Caco-2 (cell line): Measurements from ENCODE around the gene AIFM1. TPM values are rescaled to one million over a fixed set of nuclear protein-coding genes. Genes with fewer than 3 reads are reported as not detected.

Experiments
- BruUV-seq: library from RNA; stranded (reverse); fragments of 400-500 nt; replicated peaks from 2 replicates; lab custom pipeline; 2021; lab: Mats Ljungman, UMichigan
- CTCF ChIA-PET: fragments of 300-600 bp; sonication (Branson Sonifier 250); formaldehyde crosslinking; loops from one replicate; lab custom pipeline; 2022; ENCODE audit warnings: antibody characterized with exemption; lab: Charles Lee
- POLR2A ChIA-PET: fragments of 300-600 bp; sonication (Branson Sonifier 250); formaldehyde crosslinking; loops from one replicate; lab custom pipeline; 2022; ENCODE audit warnings: antibody characterized with exemption; lab: Charles Lee
- DNase-seq, 2 experiments: peaks; one replicate each; pipeline versions ENCODE4 v3.0.0 to v3.0.0-alpha.2; 2020 to 2022
- H3K27me3 ChIP-seq: replicated peaks from 2 replicates; pipeline ENCODE4 v1.6.0; 2011; ENCODE audit warnings: low read length; ENCODE audit not compliant: control insufficient read depth, insufficient read depth
- H3K36me3 ChIP-seq: 2 replicates; pipeline ENCODE4 v1.5.1; 2011; ENCODE audit warnings: low read length; ENCODE audit not compliant: control insufficient read depth, insufficient read depth
- H3K4me1 ChIP-seq: fragments of 250-450 bp; sonication (Bioruptor Pico); 2 replicates; pipeline ENCODE4 v1.5.1; 2020; ENCODE audit warnings: mild to moderate bottlenecking
- H3K4me3 ChIP-seq: 2 replicates; pipeline ENCODE4 v1.5.1; 2011; ENCODE audit warnings: low read depth, mild to moderate bottlenecking, control low read depth, low read length
- H3K9me3 ChIP-seq: fragments of 250-450 bp; sonication (Bioruptor Pico); 2 replicates; pipeline ENCODE4 v1.5.1; 2020; ENCODE audit warnings: mild to moderate bottlenecking, moderate library complexity
- H3K27ac Mint-ChIP-seq: one replicate; pipeline ENCODE4 v1.8.0; 2022; ENCODE audit warnings: mixed read lengths; ENCODE audit not compliant: unreplicated experiment
- H3K27me3 Mint-ChIP-seq: one replicate; pipeline ENCODE4 v1.8.0; 2022; ENCODE audit warnings: mixed read lengths; ENCODE audit not compliant: insufficient read depth, unreplicated experiment
- H3K36me3 Mint-ChIP-seq: one replicate; pipeline ENCODE4 v1.8.0; 2022; ENCODE audit warnings: mild to moderate bottlenecking, mixed read lengths; ENCODE audit not compliant: insufficient read depth, unreplicated experiment
- H3K4me1 Mint-ChIP-seq: one replicate; pipeline ENCODE4 v1.8.0; 2022; ENCODE audit warnings: low read depth, mixed read lengths; ENCODE audit not compliant: unreplicated experiment
- H3K4me3 Mint-ChIP-seq: one replicate; pipeline ENCODE4 v1.8.0; 2022; ENCODE audit warnings: mild to moderate bottlenecking, moderate library complexity, mixed read lengths; ENCODE audit not compliant: unreplicated experiment
- H3K9me3 Mint-ChIP-seq: one replicate; pipeline ENCODE4 v1.8.0; 2022; ENCODE audit warnings: mixed read lengths; ENCODE audit not compliant: unreplicated experiment
- intact Hi-C: fragments of 100-400 bp; cut with micrococcal nuclease; formaldehyde crosslinking; loops from one replicate; pipeline ENCODE4 v1.10.0; 2022; ENCODE audit not compliant: unreplicated experiment
- total RNA-seq: library from RNA; stranded (reverse); gene quantifications from 2 replicates; pipeline ENCODE4 v1.2.3, GENCODE V29; 2022
- TF ChIP-seq, protein P1 (sequence below), 2 experiments: fragments of 200-600 bp in 1 of 2; IDR thresholded peaks; 1 replicate in 1 of 2; 2 replicates in 1 of 2; pipeline versions ENCODE4 v1.5.1 to v1.8.0; 2011 to 2022; ENCODE audit warnings: antibody characterized with exemption in 1 of 2, control low read depth in 1 of 2, inconsistent platforms in 1 of 2, low read depth in 1 of 2, low read length in 1 of 2, mild to moderate bottlenecking in 1 of 2, moderate library complexity in 1 of 2; ENCODE audit not compliant: insufficient read depth in 1 of 2, severe bottlenecking in 1 of 2, unreplicated experiment in 1 of 2

The AIFM1 gene
- total RNA-seq, 1 experiment from 2014 or later, result 53.0 TPM

DNA sequence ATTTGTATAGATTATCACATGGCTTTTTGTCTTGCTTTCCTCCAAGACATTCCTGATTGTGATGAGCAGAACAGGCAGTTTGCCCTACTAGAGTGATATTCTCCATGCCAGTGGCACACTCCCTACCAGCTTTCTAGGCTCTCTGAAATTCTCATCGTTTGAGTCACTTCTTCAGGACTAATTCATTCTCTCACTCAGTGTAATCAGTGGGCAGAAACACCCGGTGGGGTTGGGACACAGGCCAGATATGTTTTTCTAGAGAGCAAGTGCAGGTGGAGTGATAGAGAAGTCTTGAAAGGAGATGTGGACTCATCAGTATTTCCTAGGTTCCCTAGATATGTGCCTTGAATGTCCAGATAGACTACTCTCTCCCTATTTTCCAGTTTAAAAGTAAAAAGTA, 19.2 kb upstream of the AIFM1 start:
- ChIA-PET POLR2A (no interaction called here), CTCF (no interaction called here)
- H3K9me3 Mint-ChIP-seq, result no peaks in the 10 kb centered on the region
- no peaks in the 10 kb centered on the region for H3K36me3 Mint-ChIP-seq
- H3K4me1 Mint-ChIP-seq, result peaks cover 4% of the 10 kb centered on the region
- Histone ChIP-seq H3K36me3 (no peaks in the 10 kb centered on the region), H3K4me1 (no peaks in the 10 kb centered on the region), H3K4me3 (no peak overlapping the region), H3K9me3 (no peaks in the 10 kb centered on the region), H3K27me3 (no peaks in the 10 kb centered on the region)
- H3K4me3 Mint-ChIP-seq, result no peak overlapping the region
- BruUV-seq, result no TSS peak
- DNase-seq, result no peak
- TF ChIP-seq, protein P1, sequence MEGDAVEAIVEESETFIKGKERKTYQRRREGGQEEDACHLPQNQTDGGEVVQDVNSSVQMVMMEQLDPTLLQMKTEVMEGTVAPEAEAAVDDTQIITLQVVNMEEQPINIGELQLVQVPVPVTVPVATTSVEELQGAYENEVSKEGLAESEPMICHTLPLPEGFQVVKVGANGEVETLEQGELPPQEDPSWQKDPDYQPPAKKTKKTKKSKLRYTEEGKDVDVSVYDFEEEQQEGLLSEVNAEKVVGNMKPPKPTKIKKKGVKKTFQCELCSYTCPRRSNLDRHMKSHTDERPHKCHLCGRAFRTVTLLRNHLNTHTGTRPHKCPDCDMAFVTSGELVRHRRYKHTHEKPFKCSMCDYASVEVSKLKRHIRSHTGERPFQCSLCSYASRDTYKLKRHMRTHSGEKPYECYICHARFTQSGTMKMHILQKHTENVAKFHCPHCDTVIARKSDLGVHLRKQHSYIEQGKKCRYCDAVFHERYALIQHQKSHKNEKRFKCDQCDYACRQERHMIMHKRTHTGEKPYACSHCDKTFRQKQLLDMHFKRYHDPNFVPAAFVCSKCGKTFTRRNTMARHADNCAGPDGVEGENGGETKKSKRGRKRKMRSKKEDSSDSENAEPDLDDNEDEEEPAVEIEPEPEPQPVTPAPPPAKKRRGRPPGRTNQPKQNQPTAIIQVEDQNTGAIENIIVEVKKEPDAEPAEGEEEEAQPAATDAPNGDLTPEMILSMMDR (IDR thresholded peaks at IDR 0.05; ENCODE audit: insufficient read depth in 1 of 2, low read depth in 1 of 2, low read length in 1 of 2, severe bottlenecking in 1 of 2, unreplicated experiment in 1 of 2), result no peak
- no peaks in the 10 kb centered on the region for H3K27me3 Mint-ChIP-seq
- intact Hi-C loops, result no loop called here
- H3K27ac Mint-ChIP-seq, result no peak overlapping the region

DNA sequence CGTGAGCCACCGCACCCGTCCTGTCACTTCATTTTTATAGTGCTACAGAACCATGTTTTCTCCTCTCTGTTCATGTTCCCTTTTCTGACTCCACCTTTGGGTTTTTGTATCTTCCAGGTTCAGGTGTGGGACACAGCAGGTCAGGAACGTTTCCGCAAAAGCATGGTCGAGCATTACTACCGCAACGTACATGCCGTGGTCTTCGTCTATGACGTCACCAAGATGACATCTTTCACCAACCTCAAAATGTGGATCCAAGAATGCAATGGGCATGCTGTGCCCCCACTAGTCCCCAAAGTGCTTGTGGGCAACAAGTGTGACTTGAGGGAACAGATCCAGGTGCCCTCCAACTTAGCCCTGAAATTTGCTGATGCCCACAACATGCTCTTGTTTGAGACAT, 18.5 kb upstream of the AIFM1 start:
- H3K27me3 ChIP-seq, result no peaks in the 10 kb centered on the region
- H3K4me3 ChIP-seq, result no peak overlapping the region
- no peaks in the 10 kb centered on the region for H3K36me3 Mint-ChIP-seq
- H3K9me3 ChIP-seq, result no peaks in the 10 kb centered on the region
- no peaks in the 10 kb centered on the region for H3K9me3 Mint-ChIP-seq
- no peaks in the 10 kb centered on the region for H3K4me1 ChIP-seq
- TF ChIP-seq, protein P1 (IDR thresholded peaks at IDR 0.05; ENCODE audit: insufficient read depth in 1 of 2, low read depth in 1 of 2, low read length in 1 of 2, severe bottlenecking in 1 of 2, unreplicated experiment in 1 of 2), result no peak
- no peak overlapping the region for H3K4me3 Mint-ChIP-seq
- H3K4me1 Mint-ChIP-seq, result peaks cover 4% of the 10 kb centered on the region
- intact Hi-C loops, result no loop called here
- no peaks in the 10 kb centered on the region for H3K36me3 ChIP-seq
- POLR2A ChIA-PET, result no interaction called here
- no peak for DNase-seq
- H3K27ac Mint-ChIP-seq, result no peak overlapping the region
- BruUV-seq, result no TSS peak
- H3K27me3 Mint-ChIP-seq, result no peaks in the 10 kb centered on the region
- CTCF ChIA-PET, result no interaction called here

DNA sequence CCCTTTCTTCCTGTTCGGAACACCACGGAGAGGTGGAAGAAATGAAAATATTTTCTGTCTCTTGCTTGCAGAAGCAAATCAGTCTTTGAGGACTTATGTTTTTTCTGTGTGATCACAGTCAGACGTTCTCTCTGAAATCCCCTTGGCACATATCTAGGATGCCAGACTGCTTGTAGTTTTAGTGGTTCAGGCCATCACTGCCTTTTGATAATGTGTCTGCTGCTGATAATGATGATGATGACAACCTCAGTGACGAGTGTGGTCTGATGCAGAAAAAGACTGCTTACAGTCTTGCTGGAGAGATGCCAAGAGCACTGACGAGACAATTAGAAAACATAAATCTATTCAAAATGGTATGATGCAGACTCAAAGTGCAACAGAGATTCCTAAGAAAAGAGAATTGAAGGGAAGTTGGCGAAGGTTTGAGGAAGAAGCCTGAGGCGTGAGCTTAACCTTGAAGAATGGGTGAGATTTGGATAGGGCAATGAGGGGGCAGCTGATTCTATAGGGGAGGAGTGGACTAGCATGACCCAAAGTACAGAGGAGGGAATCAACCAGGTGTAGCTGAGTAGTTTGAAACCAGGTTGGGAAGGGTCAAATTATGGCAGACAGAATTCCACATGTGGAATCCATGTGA, 14.1 kb upstream of the AIFM1 start:
- no peaks in the 10 kb centered on the region for H3K9me3 ChIP-seq
- no peaks in the 10 kb centered on the region for H3K27me3 Mint-ChIP-seq
- no peak for DNase-seq
- TF ChIP-seq, protein P1 (IDR thresholded peaks at IDR 0.05; ENCODE audit: insufficient read depth in 1 of 2, low read depth in 1 of 2, low read length in 1 of 2, severe bottlenecking in 1 of 2, unreplicated experiment in 1 of 2), result no peak
- no peaks in the 10 kb centered on the region for H3K4me1 ChIP-seq
- H3K4me3 Mint-ChIP-seq, result no peak overlapping the region
- intact Hi-C loops, result no loop called here
- H3K4me1 Mint-ChIP-seq, result peaks cover 5% of the 10 kb centered on the region
- H3K27ac Mint-ChIP-seq, result no peak overlapping the region
- no peaks in the 10 kb centered on the region for H3K9me3 Mint-ChIP-seq
- H3K36me3 ChIP-seq, result no peaks in the 10 kb centered on the region
- CTCF ChIA-PET, result no interaction called here
- POLR2A ChIA-PET, result no interaction called here
- no TSS peak for BruUV-seq
- H3K4me3 ChIP-seq, result no peak overlapping the region
- no peaks in the 10 kb centered on the region for H3K27me3 ChIP-seq
- H3K36me3 Mint-ChIP-seq, result no peaks in the 10 kb centered on the region
